Measurements from ENCODE around the gene KCNJ9. TPM values are rescaled to one million over a fixed set of nuclear protein-coding genes. Genes with fewer than 3 reads are reported as not detected.

Gene KCNJ9
- not detected in 2 replicates for total RNA-seq (2013; cell fraction: nucleolus; rRNA removed)
- total RNA-seq (2014; rRNA removed) (not detected in 2 replicates), total RNA-seq (2014; rRNA removed; fragmentation: Illumina TruSeq; extraction: Trizol) (not detected in 2 replicates), total RNA-seq (2021) (not detected in 2 replicates), polyA plus RNA-seq (2011; rRNA removed) (not detected in 2 replicates), polyA plus RNA-seq (2014; fragmentation: Illumina TruSeq; extraction: Trizol) (not detected in 2 replicates), polyA plus RNA-seq (2014; fragmentation: Nextera tagmentation; extraction: Ambion mirVana) (not detected), polyA plus RNA-seq (2014; rRNA removed) (not detected in 2 replicates), polyA plus RNA-seq (2016; fragmentation: Nextera tagmentation; extraction: Ambion mirVana) (under 1 TPM in 1 of 2 experiments, not detected in 1; 0.12 TPM), polyA minus RNA-seq (2011; rRNA and poly(A)+ RNA removed) (not detected in 2 replicates), Bru-seq, nascent RNA (not detected), BruChase-seq, experiment 1, labeled RNA remaining after a 6-hour chase (not detected), BruChase-seq, experiment 2, labeled RNA remaining after a 2-hour chase (percentile 13 among the genes with signal in this experiment)
- not detected for polyA plus RNA-seq (2011; ENCODE audit: low read depth)
- not detected in 2 replicates for polyA plus RNA-seq (2011; cell fraction: cytosol; rRNA removed)
- polyA plus RNA-seq (2011; cell fraction: nucleus; rRNA removed): not detected in 2 replicates
- polyA plus RNA-seq (2012): not detected in 2 replicates
- not detected in 2 replicates for polyA minus RNA-seq (2011; cell fraction: cytosol; rRNA and poly(A)+ RNA removed)
- polyA minus RNA-seq (2011; cell fraction: nucleus; rRNA and poly(A)+ RNA removed): not detected in 2 replicates
- long read RNA-seq, experiment 1: 0 reads
- long read RNA-seq, experiment 2: 0 reads

- DNase-seq (ENCODE audit: low read depth, low spot score): no peak
- ChIA-PET POLR2A (interaction anchor here (0.6 kb wide), 1 partner anchor 27 kb away, joined by 3 read pairs; no protein-coding TSS in a partner anchor), SMC1A (ENCODE audit: uncharacterized antibody, unreplicated experiment) (interaction anchor here (0.6 to 8.9 kb wide), 5 partner anchors 24 to 295 kb away, joined by 3 to 89 read pairs (median 3); no protein-coding TSS in a partner anchor), CTCF (interaction anchor here (0.7 to 49.8 kb wide), 7 partner anchors 3 to 1117 kb away, joined by 3 to 1035 read pairs (median 4); partner anchors contain the start of genes IGSF8, KCNJ10 and KCNJ9), RAD21 (ENCODE audit: unreplicated experiment) (interaction anchor here (0.9 to 4.9 kb wide), 4 partner anchors 17 to 35 kb away, joined by 3 to 50 read pairs (median 4); partner anchors contain the start of gene IGSF8)
- Histone ChIP-seq H2AFZ (ENCODE audit: control insufficient read depth, low read depth, low read length) (no peak within 1 kb of the TSS), H3K4me2 (ENCODE audit: control insufficient read depth, insufficient read depth) (no peak within 1 kb of the TSS), H3K4me1 (ENCODE audit: control insufficient read depth, insufficient read depth, low read length) (no peaks in the 10 kb centered on the region; the same call in 1 of the 2 replicates), H3K27ac (ENCODE audit: control insufficient read depth, insufficient read depth) (no peak within 1 kb of the TSS), H3K4me3 (no peak within 1 kb of the TSS), H3K27me3 (replicated peaks in 1 of 2; ENCODE audit: control insufficient read depth in 2 of 2, insufficient read depth in 2 of 2, low read length in 1 of 2) (peaks cover 0 to 2% of the 10 kb centered on the region in 2 experiments; a peak in 3 of 4 replicates), H3K36me3 (ENCODE audit: control insufficient read depth in 2 of 2, insufficient read depth in 2 of 2, low read length in 1 of 2) (no peaks in the 10 kb centered on the region), H3K9me3 (replicated peaks; ENCODE audit: control insufficient read depth, insufficient read depth, low read length) (no peaks in the 10 kb centered on the region), H3K79me2 (ENCODE audit: control insufficient read depth, insufficient read depth, low read length) (no peaks in the 10 kb centered on the region), H4K20me1 (ENCODE audit: control insufficient read depth, insufficient read depth) (no peaks in the 10 kb centered on the region), H3K9ac (ENCODE audit: control insufficient read depth, insufficient read depth, low read length) (no peak within 1 kb of the TSS)
- no peak for ATAC-seq
- in situ Hi-C loops (cut with MboI) (no loop called here), intact Hi-C loops (cut with micrococcal nuclease; ENCODE audit: unreplicated experiment) (no loop called here)
- no TSS peak for BruUV-seq (replicated peaks)
- 4% methylated on average over 10 of the region's 14 CpGs for WGBS (ENCODE audit: insufficient coverage, insufficient replicate concordance, low lambda C conversion rate, missing lambda C conversion rate)
- no peak for FAIRE-seq
- TF ChIP-seq NR2C2 (IDR thresholded peaks at IDR 0.05; ENCODE audit: borderline replicate concordance, control insufficient read depth, insufficient read length, low read depth) (no peak), SUPT20H (IDR thresholded peaks at IDR 0.05; ENCODE audit: borderline replicate concordance, control insufficient read depth, low read depth, low read length) (no peak), PKNOX1 (IDR thresholded peaks at IDR 0.05) (no peak), RELA (IDR thresholded peaks at IDR 0.05; ENCODE audit: borderline replicate concordance, partially characterized antibody) (no peak), SKIL (IDR thresholded peaks at IDR 0.05; ENCODE audit: low read depth, poor library complexity, severe bottlenecking) (no peak), CREB1 (IDR thresholded peaks at IDR 0.05; ENCODE audit: low read depth) (no peak), SIN3A (IDR thresholded peaks at IDR 0.05; ENCODE audit: low read depth, low read length) (no peak), CEBPZ (IDR thresholded peaks at IDR 0.05; ENCODE audit: low read depth, low read length) (no peak), SRF (IDR thresholded peaks at IDR 0.05; ENCODE audit: low read depth in 2 of 2, low read length in 2 of 2) (no peak), BCL3 (IDR thresholded peaks at IDR 0.05; ENCODE audit: borderline replicate concordance, insufficient read depth, low read depth, low read length, poor library complexity, severe bottlenecking) (no peak)
These were observed at the start of gene KCNJ9 for GRCh38 chr1:160081261-160081936. Gene KCNJ9 (plus strand): TSS chr1:160081538. CDS start chr1:160084031, 2,493 bp downstream.
